Activated CD8-positive, alpha-beta memory T cell treated with anti-CD3 and anti-CD28 coated beads for 4 hours (primary cell): ENCODE measurements around the gene CADPS2.

Experiments
- DNase-seq, 2 donors: peaks; one replicate each; pipeline ENCODE4 v3.0.0-alpha.2; 2020; ENCODE audit warnings: low read depth in 2 of 2

The CADPS2 gene

GRCh38 chr7:122310119-122311021 is 575.9 kb downstream of the CADPS2 start:
- DNase-seq = no peak

GRCh38 chr7:122309421-122309820 is 576.8 kb downstream of the CADPS2 start:
- no peak for DNase-seq

- DNase-seq = no peak
Measured at GRCh38 chr7:122307228-122307621, 579.0 kb downstream of the CADPS2 start.

GRCh38 chr7:122306320-122307227 is 579.7 kb downstream of the CADPS2 start:
- no peak for DNase-seq

GRCh38 chr7:122305475-122306319 is 580.6 kb downstream of the CADPS2 start:
- no peak for DNase-seq

- no peak for DNase-seq
Measured at GRCh38 chr7:122304996-122305421, 581.3 kb downstream of the CADPS2 start.

- DNase-seq = no peak
Measured at GRCh38 chr7:122304319-122304975, 581.8 kb downstream of the CADPS2 start, which contains the start of gene FEZF1. Gene FEZF1, minus strand, starts transcription at chr7:122304750. Its CDS starts 313 bp downstream, at chr7:122304437.

GRCh38 chr7:122303531-122304318 is 582.5 kb downstream of the CADPS2 start:
- DNase-seq = no peak

GRCh38 chr7:122302761-122303530 is 583.3 kb downstream of the CADPS2 start:
- no peak for DNase-seq

- no peak for DNase-seq
Measured at GRCh38 chr7:122301858-122302760, 584.2 kb downstream of the CADPS2 start.

GRCh38 chr7:122300956-122301833 is 585.1 kb downstream of the CADPS2 start:
- no peak for DNase-seq

GRCh38 chr7:122300211-122300932 is 585.9 kb downstream of the CADPS2 start:
- DNase-seq = no peak

- no peak for DNase-seq
Measured at GRCh38 chr7:122299624-122300210, 586.5 kb downstream of the CADPS2 start.

GRCh38 chr7:122298618-122299017 is 587.6 kb downstream of the CADPS2 start:
- no peak for DNase-seq

- DNase-seq = no peak
Measured at GRCh38 chr7:122298131-122298530, 588.1 kb downstream of the CADPS2 start.

GRCh38 chr7:122291189-122291588 is 595.1 kb downstream of the CADPS2 start:
- DNase-seq = no peak
